NCI-H2081 (cell line): Measurements from ENCODE around the gene VKORC1.
"Not testable (repeated sequence)": the region's sequence is repeated elsewhere in the genome, so short reads cannot be mapped to it uniquely, and the experiment has no call there.

Experiments used
- DNase-seq, 2 experiments: peaks; one replicate each; lab custom pipeline; 2025; lab: John Stamatoyannopoulos, UW

Gene VKORC1

GRCh38 chr16:31094424-31095120 lies at the start of gene VKORC1:
VKORC1 (minus strand) TSS chr16:31094797; CDS start chr16:31094729, 68 bp downstream.
- DNase-seq = peak; percentile 95

GRCh38 chr16:31143694-31144148 lies 49.1 kb upstream of the VKORC1 start:
- no peak for DNase-seq

GRCh38 chr16:31143011-31143693 lies 48.6 kb upstream of the VKORC1 start:
- DNase-seq = no peak

- peak; percentile 93 to 96 for DNase-seq
Observed at GRCh38 chr16:31142109-31143010, 47.8 kb upstream of the VKORC1 start.

- no peak for DNase-seq
Observed at GRCh38 chr16:31141489-31142108, 47.0 kb upstream of the VKORC1 start.

- not testable (repeated sequence) for DNase-seq
Observed at GRCh38 chr16:31141071-31141469, 46.5 kb upstream of the VKORC1 start.

- DNase-seq = no peak
Observed at GRCh38 chr16:31138621-31139578, 44.3 kb upstream of the VKORC1 start.

- not testable (repeated sequence) for DNase-seq
Observed at GRCh38 chr16:31136822-31137499, 42.4 kb upstream of the VKORC1 start.

GRCh38 chr16:31136287-31136662 lies 41.7 kb upstream of the VKORC1 start:
- DNase-seq = no peak

GRCh38 chr16:31135535-31136286 lies 41.1 kb upstream of the VKORC1 start, which contains the start of gene PRSS8:
PRSS8 (minus strand) TSS chr16:31135727; CDS start chr16:31135498, 229 bp downstream.
- DNase-seq = no peak

- DNase-seq = no peak
Observed at GRCh38 chr16:31134625-31135534, 40.3 kb upstream of the VKORC1 start.

GRCh38 chr16:31134091-31134571 lies 39.5 kb upstream of the VKORC1 start:
- no peak for DNase-seq

GRCh38 chr16:31133046-31133501 lies 38.5 kb upstream of the VKORC1 start:
- DNase-seq = no peak

GRCh38 chr16:31132303-31132979 lies 37.8 kb upstream of the VKORC1 start:
- no peak for DNase-seq

- no peak for DNase-seq
Observed at GRCh38 chr16:31131841-31132271, 37.3 kb upstream of the VKORC1 start.

- no peak for DNase-seq
Observed at GRCh38 chr16:31131416-31131815, 36.8 kb upstream of the VKORC1 start.

- no peak for DNase-seq
Observed at GRCh38 chr16:31130899-31131298, 36.3 kb upstream of the VKORC1 start.
